ENCODE measurements around the gene MRGPRX2.
A peak's percentile ranks its signal among the peaks of the same experiment; 100 is the strongest.

Gene MRGPRX2

GRCh38 chr11:19076744-19077589 lies 16.4 kb upstream of the MRGPRX2 start:
- TF ChIP-seq ZNF274 (IDR thresholded peaks at IDR 0.05; ENCODE audit: low read depth, low read length): no peak
- no peak for TF ChIP-seq SUZ12 (IDR thresholded peaks at IDR 0.05; ENCODE audit: extremely low read depth, insufficient read depth, insufficient read length)
- no peaks in the 10 kb centered on the region for H3K4me1 ChIP-seq (ENCODE audit: insufficient read depth, insufficient read length)
- H3K27me3 ChIP-seq (ENCODE audit: insufficient read depth, insufficient read length): no peaks in the 10 kb centered on the region
- H3K9ac ChIP-seq (ENCODE audit: insufficient read length, low read depth): no peak overlapping the region
- H3K36me3 ChIP-seq (ENCODE audit: insufficient read depth, insufficient read length, low read length): no peaks in the 10 kb centered on the region
- no peak for DNase-seq (ENCODE audit: low read depth, low spot score)
- no peaks in the 10 kb centered on the region for H3K9me3 ChIP-seq (ENCODE audit: insufficient read depth, low read length)
- no peak overlapping the region for H3K4me3 ChIP-seq (ENCODE audit: insufficient read length, low read depth)

GRCh38 chr11:19075636-19076035 lies 15.1 kb upstream of the MRGPRX2 start:
- no peaks in the 10 kb centered on the region for H3K27me3 ChIP-seq (ENCODE audit: insufficient read depth, insufficient read length)
- H3K4me1 ChIP-seq (ENCODE audit: insufficient read depth, insufficient read length): no peaks in the 10 kb centered on the region
- no peaks in the 10 kb centered on the region for H3K9me3 ChIP-seq (ENCODE audit: insufficient read depth, low read length)
- H3K4me3 ChIP-seq (ENCODE audit: insufficient read length, low read depth): no peak overlapping the region
- no peaks in the 10 kb centered on the region for H3K36me3 ChIP-seq (ENCODE audit: insufficient read depth, insufficient read length, low read length)
- TF ChIP-seq ZNF274 (IDR thresholded peaks at IDR 0.05; ENCODE audit: low read depth, low read length): no peak
- no peak for TF ChIP-seq YY1 (IDR thresholded peaks at IDR 0.05; ENCODE audit: insufficient read depth, insufficient read length)
- no peak for TF ChIP-seq SUZ12 (IDR thresholded peaks at IDR 0.05; ENCODE audit: extremely low read depth, insufficient read depth, insufficient read length)
- no peak for DNase-seq (ENCODE audit: low read depth, low spot score)
- H3K9ac ChIP-seq (ENCODE audit: insufficient read length, low read depth): no peak overlapping the region

- Histone ChIP-seq H3K27me3 (ENCODE audit: insufficient read depth, insufficient read length) (no peaks in the 10 kb centered on the region), H3K4me1 (ENCODE audit: insufficient read depth, insufficient read length) (no peaks in the 10 kb centered on the region), H3K36me3 (ENCODE audit: insufficient read depth, insufficient read length, low read length) (no peaks in the 10 kb centered on the region), H3K9me3 (ENCODE audit: insufficient read depth, low read length) (no peaks in the 10 kb centered on the region), H3K9ac (ENCODE audit: insufficient read length, low read depth) (no peak overlapping the region), H3K4me3 (ENCODE audit: insufficient read length, low read depth) (no peak overlapping the region)
- TF ChIP-seq ZNF274 (IDR thresholded peaks at IDR 0.05; ENCODE audit: low read depth, low read length): no peak
- TF ChIP-seq SUZ12 (IDR thresholded peaks at IDR 0.05; ENCODE audit: extremely low read depth, insufficient read depth, insufficient read length): no peak
- no peak for TF ChIP-seq YY1 (IDR thresholded peaks at IDR 0.05; ENCODE audit: insufficient read depth, insufficient read length)
- no peak for DNase-seq (ENCODE audit: low read depth, low spot score)
Measured at GRCh38 chr11:19073454-19074415, 13.2 kb upstream of the MRGPRX2 start.

GRCh38 chr11:19072464-19072863 lies 11.9 kb upstream of the MRGPRX2 start:
- H3K4me1 ChIP-seq (ENCODE audit: insufficient read depth, insufficient read length): no peaks in the 10 kb centered on the region
- H3K36me3 ChIP-seq (ENCODE audit: insufficient read depth, insufficient read length, low read length): no peaks in the 10 kb centered on the region
- DNase-seq (ENCODE audit: low read depth, low spot score): no peak
- no peak for TF ChIP-seq YY1 (IDR thresholded peaks at IDR 0.05; ENCODE audit: insufficient read depth, insufficient read length)
- TF ChIP-seq ZNF274 (IDR thresholded peaks at IDR 0.05; ENCODE audit: low read depth, low read length): no peak
- no peak for TF ChIP-seq SUZ12 (IDR thresholded peaks at IDR 0.05; ENCODE audit: extremely low read depth, insufficient read depth, insufficient read length)
- H3K4me3 ChIP-seq (ENCODE audit: insufficient read length, low read depth): no peak overlapping the region
- H3K9ac ChIP-seq (ENCODE audit: insufficient read length, low read depth): no peak overlapping the region
- no peaks in the 10 kb centered on the region for H3K27me3 ChIP-seq (ENCODE audit: insufficient read depth, insufficient read length)
- H3K9me3 ChIP-seq (ENCODE audit: insufficient read depth, low read length): no peaks in the 10 kb centered on the region

- no peaks in the 10 kb centered on the region for H3K36me3 ChIP-seq (ENCODE audit: insufficient read depth, insufficient read length, low read length)
- H3K4me1 ChIP-seq (ENCODE audit: insufficient read depth, insufficient read length): no peaks in the 10 kb centered on the region
- H3K9ac ChIP-seq (ENCODE audit: insufficient read length, low read depth): no peak overlapping the region
- H3K4me3 ChIP-seq (ENCODE audit: insufficient read length, low read depth): no peak overlapping the region
- peak; percentile 43 for DNase-seq (ENCODE audit: low read depth, low spot score)
- TF ChIP-seq ZNF274 (IDR thresholded peaks at IDR 0.05; ENCODE audit: low read depth, low read length): no peak
- no peak for TF ChIP-seq SUZ12 (IDR thresholded peaks at IDR 0.05; ENCODE audit: extremely low read depth, insufficient read depth, insufficient read length)
- no peak for TF ChIP-seq YY1 (IDR thresholded peaks at IDR 0.05; ENCODE audit: insufficient read depth, insufficient read length)
- no peaks in the 10 kb centered on the region for H3K27me3 ChIP-seq (ENCODE audit: insufficient read depth, insufficient read length)
- H3K9me3 ChIP-seq (ENCODE audit: insufficient read depth, low read length): no peaks in the 10 kb centered on the region
Measured at GRCh38 chr11:19071255-19071654, 10.7 kb upstream of the MRGPRX2 start.

GRCh38 chr11:19059833-19060232 lies 684 bp downstream of the MRGPRX2 start:
- Histone ChIP-seq H3K27me3 (ENCODE audit: insufficient read depth, insufficient read length) (no peaks in the 10 kb centered on the region), H3K4me1 (ENCODE audit: insufficient read depth, insufficient read length) (no peaks in the 10 kb centered on the region), H3K9ac (ENCODE audit: insufficient read length, low read depth) (no peak overlapping the region), H3K36me3 (ENCODE audit: insufficient read depth, insufficient read length, low read length) (no peaks in the 10 kb centered on the region), H3K9me3 (ENCODE audit: insufficient read depth, low read length) (no peaks in the 10 kb centered on the region), H3K4me3 (ENCODE audit: insufficient read length, low read depth) (no peak overlapping the region)
- TF ChIP-seq ZNF274 (IDR thresholded peaks at IDR 0.05; ENCODE audit: low read depth, low read length) (no peak), SUZ12 (IDR thresholded peaks at IDR 0.05; ENCODE audit: extremely low read depth, insufficient read depth, insufficient read length) (no peak), YY1 (IDR thresholded peaks at IDR 0.05; ENCODE audit: insufficient read depth, insufficient read length) (no peak)
- no peak for DNase-seq (ENCODE audit: low read depth, low spot score)

GRCh38 chr11:19055905-19056304 lies 4.6 kb downstream of the MRGPRX2 start:
- Histone ChIP-seq H3K27me3 (ENCODE audit: insufficient read depth, insufficient read length) (no peaks in the 10 kb centered on the region), H3K4me1 (ENCODE audit: insufficient read depth, insufficient read length) (no peaks in the 10 kb centered on the region), H3K9ac (ENCODE audit: insufficient read length, low read depth) (no peak overlapping the region), H3K36me3 (ENCODE audit: insufficient read depth, insufficient read length, low read length) (no peaks in the 10 kb centered on the region), H3K4me3 (ENCODE audit: insufficient read length, low read depth) (no peak overlapping the region), H3K9me3 (ENCODE audit: insufficient read depth, low read length) (no peaks in the 10 kb centered on the region)
- TF ChIP-seq YY1 (IDR thresholded peaks at IDR 0.05; ENCODE audit: insufficient read depth, insufficient read length) (no peak), ZNF274 (IDR thresholded peaks at IDR 0.05; ENCODE audit: low read depth, low read length) (no peak), SUZ12 (IDR thresholded peaks at IDR 0.05; ENCODE audit: extremely low read depth, insufficient read depth, insufficient read length) (no peak)
- DNase-seq (ENCODE audit: low read depth, low spot score): no peak
